C4-2B (cell line): ENCODE data around the gene TXNDC11.

ENCODE experiments used
- CTCF ChIP-seq: fragments of 450-650 bp; conservative IDR thresholded peaks from 2 replicates; pipeline ENCODE4 v1.5.1; 2017; ENCODE audit warnings: mild to moderate bottlenecking
- ZFX ChIP-seq: fragments of 450-650 bp; IDR thresholded peaks from 2 replicates; pipeline ENCODE4 v1.6.1; 2017

GRCh38 chr16:11784038-11784369 lies 41.3 kb upstream of the TXNDC11 start:
- TF ChIP-seq CTCF (no peak), ZFX (no peak)
